SU-DHL-6 (cell line): ENCODE measurements around the gene EIF3B.

Experiments
- H2AFZ ChIP-seq: fragments of 200-600 bp; sonication (generic); 2 replicates; pipeline ENCODE4 v1.6.1; 2014; ENCODE audit warnings: low read depth, mild to moderate bottlenecking, moderate library complexity, mixed read lengths, antibody characterized with exemption, low read length; ENCODE audit not compliant: severe bottlenecking
- H3F3A ChIP-seq: fragments of 200-600 bp; shearing (Covaris generic); 2 replicates; pipeline ENCODE4 v1.6.0; 2016; ENCODE audit warnings: antibody characterized with exemption, mild to moderate bottlenecking; ENCODE audit not compliant: insufficient read depth
- H3K27ac ChIP-seq: fragments of 200-600 bp; sonication (generic); 2 replicates; pipeline ENCODE4 v1.5.1; 2016; ENCODE audit warnings: low read depth, mild to moderate bottlenecking, low read length, moderate library complexity, mixed read lengths
- H3K27me3 ChIP-seq: fragments of 200-600 bp; sonication (generic), shearing (Covaris generic); 2 replicates; pipeline ENCODE4 v1.6.0; 2014; ENCODE audit warnings: mild to moderate bottlenecking, low read length
- H3K36me3 ChIP-seq: fragments of 200-600 bp; sonication (generic); 2 replicates; pipeline ENCODE4 v1.6.1; 2014; ENCODE audit warnings: mild to moderate bottlenecking, low read length, mixed read lengths
- H3K4me2 ChIP-seq: fragments of 300-600, 200-600 bp; shearing (Covaris generic), sonication (generic); 2 replicates; pipeline ENCODE4 v1.6.0; 2014; ENCODE audit warnings: low read length, low read depth, mild to moderate bottlenecking; ENCODE audit not compliant: poor library complexity, severe bottlenecking
- H3K4me3 ChIP-seq: fragments of 200-600 bp; sonication (generic); 2 replicates; pipeline ENCODE4 v1.5.1; 2014; ENCODE audit warnings: antibody characterized with exemption, low read length, mild to moderate bottlenecking, mixed read lengths; ENCODE audit not compliant: insufficient read depth, poor library complexity, severe bottlenecking
- H3K79me2 ChIP-seq: fragments of 200-600 bp; sonication (generic); 2 replicates; pipeline ENCODE4 v1.6.1; 2014; ENCODE audit warnings: mild to moderate bottlenecking, low read length, moderate library complexity; ENCODE audit not compliant: insufficient read depth
- H3K9ac ChIP-seq: fragments of 200-600 bp; sonication (generic); 2 replicates; pipeline ENCODE4 v1.7.0; 2014; ENCODE audit warnings: mild to moderate bottlenecking, low read length
- H3K9me2 ChIP-seq: fragments of 200-600 bp; sonication (generic); replicated peaks from 2 replicates; pipeline ENCODE4 v1.6.1; 2014; ENCODE audit warnings: low read length; ENCODE audit not compliant: insufficient read depth
- H3K9me3 ChIP-seq: fragments of 200-600 bp; sonication (generic); 2 replicates; pipeline ENCODE4 v1.6.1; 2014; ENCODE audit warnings: low read length, mixed read lengths; ENCODE audit not compliant: insufficient read depth
- H4K20me1 ChIP-seq: fragments of 200-600 bp; sonication (generic); 2 replicates; pipeline ENCODE4 v1.6.1; 2014; ENCODE audit warnings: low read depth, mild to moderate bottlenecking, antibody characterized with exemption, low read length, moderate library complexity, mixed read lengths
- EZH2phosphoT487 ChIP-seq: fragments of 200-600 bp; sonication (generic), shearing (Covaris generic); conservative IDR thresholded peaks from 2 replicates; pipeline ENCODE4 v1.6.1; 2018; ENCODE audit warnings: mild to moderate bottlenecking, antibody characterized with exemption, low read length, moderate library complexity, mixed read lengths
- TF ChIP-seq, protein P1 (sequence below): fragments of 200-600 bp; sonication (generic); IDR thresholded peaks from one replicate; pipeline ENCODE4 v1.5.1; 2017; ENCODE audit warnings: antibody characterized with exemption, mild to moderate bottlenecking, low read length, moderate library complexity; ENCODE audit not compliant: insufficient read depth, poor library complexity, severe bottlenecking

The EIF3B gene

DNA sequence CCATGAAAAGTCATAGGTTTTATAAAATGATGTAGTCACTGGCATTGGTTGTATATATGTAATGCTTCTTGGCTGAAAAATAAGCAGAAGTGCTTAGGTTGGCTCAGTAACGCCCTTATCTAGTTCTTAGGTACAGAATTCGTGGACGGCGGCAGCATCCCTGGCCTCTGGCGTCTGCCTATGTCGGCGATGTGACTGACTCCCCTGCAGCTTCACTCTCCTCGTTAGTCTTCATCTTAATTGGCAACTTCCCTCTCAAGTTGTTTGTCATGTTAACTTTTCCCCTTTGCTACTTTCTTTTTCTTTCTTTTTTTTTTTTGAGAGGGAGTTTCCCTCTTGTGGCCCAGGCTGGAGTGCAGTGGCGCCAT, 67.3 kb downstream of the EIF3B start:
- no peak overlapping the region for H2AFZ ChIP-seq
- H4K20me1 ChIP-seq = no peaks in the 10 kb centered on the region
- no peak overlapping the region for H3K4me2 ChIP-seq
- TF ChIP-seq, protein P1, sequence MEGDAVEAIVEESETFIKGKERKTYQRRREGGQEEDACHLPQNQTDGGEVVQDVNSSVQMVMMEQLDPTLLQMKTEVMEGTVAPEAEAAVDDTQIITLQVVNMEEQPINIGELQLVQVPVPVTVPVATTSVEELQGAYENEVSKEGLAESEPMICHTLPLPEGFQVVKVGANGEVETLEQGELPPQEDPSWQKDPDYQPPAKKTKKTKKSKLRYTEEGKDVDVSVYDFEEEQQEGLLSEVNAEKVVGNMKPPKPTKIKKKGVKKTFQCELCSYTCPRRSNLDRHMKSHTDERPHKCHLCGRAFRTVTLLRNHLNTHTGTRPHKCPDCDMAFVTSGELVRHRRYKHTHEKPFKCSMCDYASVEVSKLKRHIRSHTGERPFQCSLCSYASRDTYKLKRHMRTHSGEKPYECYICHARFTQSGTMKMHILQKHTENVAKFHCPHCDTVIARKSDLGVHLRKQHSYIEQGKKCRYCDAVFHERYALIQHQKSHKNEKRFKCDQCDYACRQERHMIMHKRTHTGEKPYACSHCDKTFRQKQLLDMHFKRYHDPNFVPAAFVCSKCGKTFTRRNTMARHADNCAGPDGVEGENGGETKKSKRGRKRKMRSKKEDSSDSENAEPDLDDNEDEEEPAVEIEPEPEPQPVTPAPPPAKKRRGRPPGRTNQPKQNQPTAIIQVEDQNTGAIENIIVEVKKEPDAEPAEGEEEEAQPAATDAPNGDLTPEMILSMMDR = no peak
- no peak for TF ChIP-seq EZH2phosphoT487
- H3F3A ChIP-seq = no peaks in the 10 kb centered on the region
- H3K27me3 ChIP-seq = no peaks in the 10 kb centered on the region
- no peaks in the 10 kb centered on the region for H3K9me3 ChIP-seq
- H3K4me3 ChIP-seq = no peak overlapping the region
- H3K79me2 ChIP-seq = no peaks in the 10 kb centered on the region
- no peaks in the 10 kb centered on the region for H3K9me2 ChIP-seq
- H3K36me3 ChIP-seq = no peaks in the 10 kb centered on the region
- no peak overlapping the region for H3K27ac ChIP-seq
- H3K9ac ChIP-seq = no peak overlapping the region

DNA sequence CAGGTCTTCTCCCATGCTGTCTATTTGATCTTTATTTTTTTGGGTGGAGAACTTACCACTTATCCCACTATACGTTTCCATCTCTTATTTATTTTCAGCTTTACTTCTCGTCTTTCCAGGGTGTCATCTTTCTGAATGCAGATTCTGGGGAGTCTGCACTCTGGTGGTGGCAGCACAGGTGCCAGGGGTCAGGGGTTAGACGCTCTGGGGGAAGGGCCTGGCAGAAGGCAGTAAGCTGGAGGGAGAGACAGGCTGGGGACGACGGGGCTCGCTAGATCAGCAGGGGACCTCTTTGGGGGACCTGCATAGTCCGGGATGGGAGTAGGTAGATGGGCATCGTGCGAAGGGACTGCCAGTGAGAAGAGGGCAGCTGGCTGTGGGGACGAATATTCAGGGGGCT, 71.1 kb downstream of the EIF3B start:
- TF ChIP-seq EZH2phosphoT487 = no peak
- TF ChIP-seq, protein P1 = no peak

More for the DNA sequence above, 71.1 kb downstream of the EIF3B start:
- no peaks in the 10 kb centered on the region for H3K27me3 ChIP-seq
- H2AFZ ChIP-seq = no peak overlapping the region
- H3K4me3 ChIP-seq = no peak overlapping the region
- H3K9me3 ChIP-seq = no peaks in the 10 kb centered on the region
- H3F3A ChIP-seq = 0 out of 2 replicates have a peak, but pooled peaks cover 3% of the 10 kb centered on the region
- no peaks in the 10 kb centered on the region for H3K36me3 ChIP-seq
- no peak overlapping the region for H3K9ac ChIP-seq
- H4K20me1 ChIP-seq = 0 out of 2 replicates have a peak, but pooled peaks cover 4% of the 10 kb centered on the region
- H3K27ac ChIP-seq = no peak overlapping the region
- H3K79me2 ChIP-seq = no peaks in the 10 kb centered on the region
- no peaks in the 10 kb centered on the region for H3K9me2 ChIP-seq
- no peak overlapping the region for H3K4me2 ChIP-seq
